ENCODE data around the gene DDX39B.

DDX39B gene

GRCh38 chr6:31580438-31580740 lies 38.6 kb upstream of the DDX39B start:
- no peak overlapping the region for H3K27ac ChIP-seq (ENCODE audit: extremely low read depth, low read depth, low read length)
- H3K4me3 ChIP-seq (ENCODE audit: low read depth, low read length): no peak overlapping the region
- CTCF ChIA-PET: interaction anchor here (0.6 to 18.7 kb wide), 25 partner anchors 9 to 1434 kb away, joined by 3 to 518 read pairs (median 4); partner anchors contain the start of genes ATP6V1G2, LTA, MICA and NCR3
- no peaks in the 10 kb centered on the region for H3K9me3 ChIP-seq (ENCODE audit: control insufficient read depth, insufficient read depth, low read depth, low read length)
- TF ChIP-seq, protein P1, sequence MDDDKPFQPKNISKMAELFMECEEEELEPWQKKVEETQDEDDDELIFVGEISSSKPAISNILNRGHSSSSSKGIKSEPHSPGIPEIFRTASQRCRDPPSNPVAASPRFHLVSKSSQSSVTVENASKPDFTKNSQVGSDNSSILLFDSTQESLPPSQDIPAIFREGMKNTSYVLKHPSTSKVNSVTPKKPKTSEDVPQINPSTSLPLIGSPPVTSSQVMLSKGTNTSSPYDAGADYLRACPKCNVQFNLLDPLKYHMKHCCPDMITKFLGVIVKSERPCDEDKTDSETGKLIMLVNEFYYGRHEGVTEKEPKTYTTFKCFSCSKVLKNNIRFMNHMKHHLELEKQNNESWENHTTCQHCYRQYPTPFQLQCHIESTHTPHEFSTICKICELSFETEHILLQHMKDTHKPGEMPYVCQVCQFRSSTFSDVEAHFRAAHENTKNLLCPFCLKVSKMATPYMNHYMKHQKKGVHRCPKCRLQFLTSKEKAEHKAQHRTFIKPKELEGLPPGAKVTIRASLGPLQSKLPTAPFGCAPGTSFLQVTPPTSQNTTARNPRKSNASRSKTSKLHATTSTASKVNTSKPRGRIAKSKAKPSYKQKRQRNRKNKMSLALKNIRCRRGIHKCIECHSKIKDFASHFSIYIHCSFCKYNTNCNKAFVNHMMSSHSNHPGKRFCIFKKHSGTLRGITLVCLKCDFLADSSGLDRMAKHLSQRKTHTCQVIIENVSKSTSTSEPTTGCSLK (tag by site-specific recombination; IDR thresholded peaks at IDR 0.05): no peak
- TF ChIP-seq ZNF560 (tag by site-specific recombination; IDR thresholded peaks at IDR 0.05; ENCODE audit: borderline replicate concordance): no peak
- no peak for TF ChIP-seq IKZF3 (tag by site-specific recombination; IDR thresholded peaks at IDR 0.05)
- TF ChIP-seq, protein P2, sequence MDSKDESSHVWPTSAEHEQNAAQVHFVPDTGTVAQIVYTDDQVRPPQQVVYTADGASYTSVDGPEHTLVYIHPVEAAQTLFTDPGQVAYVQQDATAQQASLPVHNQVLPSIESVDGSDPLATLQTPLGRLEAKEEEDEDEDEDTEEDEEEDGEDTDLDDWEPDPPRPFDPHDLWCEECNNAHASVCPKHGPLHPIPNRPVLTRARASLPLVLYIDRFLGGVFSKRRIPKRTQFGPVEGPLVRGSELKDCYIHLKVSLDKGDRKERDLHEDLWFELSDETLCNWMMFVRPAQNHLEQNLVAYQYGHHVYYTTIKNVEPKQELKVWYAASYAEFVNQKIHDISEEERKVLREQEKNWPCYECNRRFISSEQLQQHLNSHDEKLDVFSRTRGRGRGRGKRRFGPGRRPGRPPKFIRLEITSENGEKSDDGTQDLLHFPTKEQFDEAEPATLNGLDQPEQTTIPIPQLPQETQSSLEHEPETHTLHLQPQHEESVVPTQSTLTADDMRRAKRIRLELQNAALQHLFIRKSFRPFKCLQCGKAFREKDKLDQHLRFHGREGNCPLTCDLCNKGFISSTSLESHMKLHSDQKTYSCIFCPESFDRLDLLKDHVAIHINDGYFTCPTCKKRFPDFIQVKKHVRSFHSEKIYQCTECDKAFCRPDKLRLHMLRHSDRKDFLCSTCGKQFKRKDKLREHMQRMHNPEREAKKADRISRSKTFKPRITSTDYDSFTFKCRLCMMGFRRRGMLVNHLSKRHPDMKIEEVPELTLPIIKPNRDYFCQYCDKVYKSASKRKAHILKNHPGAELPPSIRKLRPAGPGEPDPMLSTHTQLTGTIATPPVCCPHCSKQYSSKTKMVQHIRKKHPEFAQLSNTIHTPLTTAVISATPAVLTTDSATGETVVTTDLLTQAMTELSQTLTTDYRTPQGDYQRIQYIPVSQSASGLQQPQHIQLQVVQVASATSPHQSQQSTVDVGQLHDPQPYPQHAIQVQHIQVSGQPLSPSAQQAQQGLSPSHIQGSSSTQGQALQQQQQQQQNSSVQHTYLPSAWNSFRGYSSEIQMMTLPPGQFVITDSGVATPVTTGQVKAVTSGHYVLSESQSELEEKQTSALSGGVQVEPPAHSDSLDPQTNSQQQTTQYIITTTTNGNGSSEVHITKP (tag by site-specific recombination; IDR thresholded peaks at IDR 0.05): no peak
- TF ChIP-seq ZNF132 (tag by site-specific recombination; IDR thresholded peaks at IDR 0.05; ENCODE audit: borderline replicate concordance): no peak
- TF ChIP-seq ZNF629 (tag by site-specific recombination; IDR thresholded peaks at IDR 0.05): no peak
- no peak for TF ChIP-seq ZBTB20 (tag by site-specific recombination; IDR thresholded peaks at IDR 0.05)
- TF ChIP-seq ZNF335 (tag by site-specific recombination; conservative IDR thresholded peaks at IDR 0.05): no peak
- TF ChIP-seq ATF2 (tag by site-specific recombination; IDR thresholded peaks at IDR 0.05; ENCODE audit: low read depth): no peak
- no peak for TF ChIP-seq GLIS1 (tag by site-specific recombination; IDR thresholded peaks at IDR 0.05)
- no peak for TF ChIP-seq PRDM1 (tag by site-specific recombination; IDR thresholded peaks at IDR 0.05)
- TF ChIP-seq ZNF362 (tag by site-specific recombination; IDR thresholded peaks at IDR 0.05): no peak
- TF ChIP-seq HOXA7 (CRISPR knock-in tag; IDR thresholded peaks at IDR 0.05; ENCODE audit: borderline replicate concordance): no peak
- no peak for TF ChIP-seq ZNF354C (tag by site-specific recombination; IDR thresholded peaks at IDR 0.05; ENCODE audit: borderline replicate concordance, low read depth)
- TF ChIP-seq, protein P3, sequence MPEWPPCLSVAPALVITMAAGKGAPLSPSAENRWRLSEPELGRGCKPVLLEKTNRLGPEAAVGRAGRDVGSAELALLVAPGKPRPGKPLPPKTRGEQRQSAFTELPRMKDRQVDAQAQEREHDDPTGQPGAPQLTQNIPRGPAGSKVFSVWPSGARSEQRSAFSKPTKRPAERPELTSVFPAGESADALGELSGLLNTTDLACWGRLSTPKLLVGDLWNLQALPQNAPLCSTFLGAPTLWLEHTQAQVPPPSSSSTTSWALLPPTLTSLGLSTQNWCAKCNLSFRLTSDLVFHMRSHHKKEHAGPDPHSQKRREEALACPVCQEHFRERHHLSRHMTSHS (tag by site-specific recombination; IDR thresholded peaks at IDR 0.05): no peak
- no peak for TF ChIP-seq ZNF791 (tag by site-specific recombination; IDR thresholded peaks at IDR 0.05)
- no peak for TF ChIP-seq RBAK (tag by site-specific recombination; IDR thresholded peaks at IDR 0.05)
- TF ChIP-seq, protein P4, sequence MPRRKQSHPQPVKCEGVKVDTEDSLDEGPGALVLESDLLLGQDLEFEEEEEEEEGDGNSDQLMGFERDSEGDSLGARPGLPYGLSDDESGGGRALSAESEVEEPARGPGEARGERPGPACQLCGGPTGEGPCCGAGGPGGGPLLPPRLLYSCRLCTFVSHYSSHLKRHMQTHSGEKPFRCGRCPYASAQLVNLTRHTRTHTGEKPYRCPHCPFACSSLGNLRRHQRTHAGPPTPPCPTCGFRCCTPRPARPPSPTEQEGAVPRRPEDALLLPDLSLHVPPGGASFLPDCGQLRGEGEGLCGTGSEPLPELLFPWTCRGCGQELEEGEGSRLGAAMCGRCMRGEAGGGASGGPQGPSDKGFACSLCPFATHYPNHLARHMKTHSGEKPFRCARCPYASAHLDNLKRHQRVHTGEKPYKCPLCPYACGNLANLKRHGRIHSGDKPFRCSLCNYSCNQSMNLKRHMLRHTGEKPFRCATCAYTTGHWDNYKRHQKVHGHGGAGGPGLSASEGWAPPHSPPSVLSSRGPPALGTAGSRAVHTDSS (tag by site-specific recombination; IDR thresholded peaks at IDR 0.05): no peak
- no peak for TF ChIP-seq ZNF37A (tag by site-specific recombination; IDR thresholded peaks at IDR 0.05)
- peaks cover 4% of the 10 kb centered on the region; the same call in 1 of the 2 replicates for H3K4me1 ChIP-seq (ENCODE audit: control insufficient read depth, insufficient read depth, low read length)
- POLR2A ChIA-PET: interaction anchor here (0.9 to 2.1 kb wide), 8 partner anchors 11 to 250 kb away, joined by 3 to 7 read pairs (median 4); partner anchors contain the start of genes DDX39B, HSPA1B and NCR3
- no peaks in the 10 kb centered on the region for H3K36me3 ChIP-seq (ENCODE audit: control insufficient read depth in 2 of 2, insufficient read depth in 1 of 2, low read length in 2 of 2)
